ENCODE results near the gene PRRC2C. TPM values are rescaled to one million over a fixed set of nuclear protein-coding genes. Genes with fewer than 3 reads are reported as not detected.
A peak's percentile ranks its signal among the peaks of the same experiment; 100 is the strongest.

Gene PRRC2C
- total RNA-seq, 1 donor from 2014 or later, result 38.2 TPM

- FAIRE-seq (no peak), DNase-seq (ENCODE audit: low read depth) (no peak)
- no peak for TF ChIP-seq CTCF (IDR thresholded peaks at IDR 0.05; ENCODE audit: insufficient read depth, low read length, severe bottlenecking)
- no peaks in the 10 kb centered on the region for H3K27me3 ChIP-seq (ENCODE audit: control insufficient read depth, insufficient read depth, low read length)
- H3K36me3 ChIP-seq (ENCODE audit: control insufficient read depth, insufficient read depth, low read length), result peaks cover 12% of the 10 kb centered on the region
- no peak overlapping the region for H3K4me3 ChIP-seq (ENCODE audit: low read depth, low read length)
These were observed 95.9 kb downstream of the PRRC2C start for GRCh38 chr1:171581226-171581625.

- H3K4me3 ChIP-seq (ENCODE audit: low read depth, low read length), result no peak overlapping the region
- H3K27me3 ChIP-seq (ENCODE audit: control insufficient read depth, insufficient read depth, low read length), result no peaks in the 10 kb centered on the region
- peaks cover 11% of the 10 kb centered on the region for H3K36me3 ChIP-seq (ENCODE audit: control insufficient read depth, insufficient read depth, low read length)
- FAIRE-seq (no peak), DNase-seq (ENCODE audit: low read depth) (no peak)
- TF ChIP-seq CTCF (IDR thresholded peaks at IDR 0.05; ENCODE audit: insufficient read depth, low read length, severe bottlenecking), result no peak
These were observed 96.4 kb downstream of the PRRC2C start for GRCh38 chr1:171581766-171582165.

- H3K27me3 ChIP-seq (ENCODE audit: control insufficient read depth, insufficient read depth, low read length), result no peaks in the 10 kb centered on the region
- TF ChIP-seq CTCF (IDR thresholded peaks at IDR 0.05; ENCODE audit: insufficient read depth, low read length, severe bottlenecking), result no peak
- H3K4me3 ChIP-seq (ENCODE audit: low read depth, low read length), result no peak overlapping the region
- DNase-seq (ENCODE audit: low read depth) (peak; percentile 15), FAIRE-seq (no peak)
- peaks cover 12% of the 10 kb centered on the region for H3K36me3 ChIP-seq (ENCODE audit: control insufficient read depth, insufficient read depth, low read length)
These were observed 97.3 kb downstream of the PRRC2C start for GRCh38 chr1:171582589-171582988.

- TF ChIP-seq CTCF (IDR thresholded peaks at IDR 0.05; ENCODE audit: insufficient read depth, low read length, severe bottlenecking), result no peak
- FAIRE-seq, result no peak
- DNase-seq (ENCODE audit: low read depth), result peak; percentile 32
- Histone ChIP-seq H3K27me3 (ENCODE audit: control insufficient read depth, insufficient read depth, low read length) (no peaks in the 10 kb centered on the region), H3K36me3 (ENCODE audit: control insufficient read depth, insufficient read depth, low read length) (peaks cover 11% of the 10 kb centered on the region), H3K4me3 (ENCODE audit: low read depth, low read length) (no peak overlapping the region)
These were observed 98.4 kb downstream of the PRRC2C start for GRCh38 chr1:171583591-171584201.

- no peak for FAIRE-seq
- peak; percentile 89 for DNase-seq (ENCODE audit: low read depth)
- no peaks in the 10 kb centered on the region for H3K27me3 ChIP-seq (ENCODE audit: control insufficient read depth, insufficient read depth, low read length)
- no peak overlapping the region for H3K4me3 ChIP-seq (ENCODE audit: low read depth, low read length)
- TF ChIP-seq CTCF (IDR thresholded peaks at IDR 0.05; ENCODE audit: insufficient read depth, low read length, severe bottlenecking), result no peak
- H3K36me3 ChIP-seq (ENCODE audit: control insufficient read depth, insufficient read depth, low read length), result peaks cover 16% of the 10 kb centered on the region
These were observed 100.4 kb downstream of the PRRC2C start for GRCh38 chr1:171585715-171586114.

- no peak for TF ChIP-seq CTCF (IDR thresholded peaks at IDR 0.05; ENCODE audit: insufficient read depth, low read length, severe bottlenecking)
- no peak overlapping the region for H3K4me3 ChIP-seq (ENCODE audit: low read depth, low read length)
- FAIRE-seq, result no peak
- peaks cover 23% of the 10 kb centered on the region for H3K36me3 ChIP-seq (ENCODE audit: control insufficient read depth, insufficient read depth, low read length)
- H3K27me3 ChIP-seq (ENCODE audit: control insufficient read depth, insufficient read depth, low read length), result no peaks in the 10 kb centered on the region
- DNase-seq (ENCODE audit: low read depth), result no peak
These were observed 102.9 kb downstream of the PRRC2C start for GRCh38 chr1:171588230-171588629.

Data from bronchial epithelial cell (primary cell).